Cardiac fibroblast (primary cell): ENCODE results near the gene CELF4.

Source experiments
- DNase-seq, 2 donors: peaks; one replicate each; pipeline versions ENCODE4 v3.0.0 to v3.0.0-alpha.2; 2010; ENCODE audit warnings: low read depth in 2 of 2
- H3K4me3 ChIP-seq, 2 donors: replicated peaks in 1 of 2; 1 replicate in 1 of 2; 2 replicates in 1 of 2; pipeline ENCODE4 v1.5.1; 2011; ENCODE audit warnings: low read depth in 2 of 2, low read length in 2 of 2, mild to moderate bottlenecking in 2 of 2, moderate library complexity in 1 of 2
- TF ChIP-seq, protein P1 (sequence below): IDR thresholded peaks from one replicate; pipeline ENCODE4 v1.5.1; 2011; ENCODE audit warnings: low read depth, mild to moderate bottlenecking, low read length, inconsistent platforms

Gene CELF4

DNA sequence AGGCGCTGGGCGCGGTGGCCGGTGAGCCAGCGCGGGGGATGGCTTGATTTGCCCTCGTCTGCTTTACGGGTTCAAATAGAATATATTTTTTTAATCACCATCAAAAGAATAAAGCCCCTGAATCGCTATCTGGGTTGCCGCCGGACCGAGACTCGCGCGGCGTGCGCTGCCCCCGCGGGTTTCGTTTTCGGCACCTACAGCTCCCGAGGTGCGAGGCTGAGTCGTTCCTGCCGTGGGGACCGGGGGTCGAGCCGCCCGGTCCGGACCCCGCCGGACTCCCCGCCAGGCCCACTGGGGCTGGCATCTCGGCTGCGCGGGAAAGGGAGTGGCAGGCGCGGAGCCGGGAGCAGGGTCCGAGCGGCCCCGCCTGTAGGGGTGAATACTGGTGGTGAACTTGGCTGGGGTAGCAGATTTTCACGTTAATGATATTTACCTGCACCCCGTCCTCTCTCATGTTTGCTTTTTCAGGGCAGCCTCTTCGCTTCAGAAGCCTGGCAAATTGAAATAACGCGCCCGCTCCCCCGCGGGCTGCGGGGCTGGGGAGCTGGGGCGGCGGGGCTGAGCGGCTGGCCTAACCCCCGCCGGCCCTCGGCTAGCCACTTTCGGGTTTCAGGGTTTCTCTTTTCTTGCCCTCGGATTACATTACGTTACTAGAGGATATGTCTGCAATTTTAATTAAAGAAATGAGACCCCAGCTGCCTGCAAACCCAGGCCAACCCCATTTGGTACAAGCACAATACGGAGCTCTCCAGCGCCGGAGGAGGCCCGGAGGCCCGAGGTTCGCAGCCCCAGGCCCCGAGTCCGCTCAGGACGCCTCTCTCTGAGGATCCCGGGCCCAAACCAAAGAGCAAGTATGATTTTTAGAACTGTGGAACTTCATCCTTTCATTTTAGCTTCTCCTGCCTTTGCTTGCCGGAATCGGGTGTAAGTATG lies 1.7 kb upstream of the CELF4 start:
- peak overlapping the region; percentile 38 to 48 for H3K4me3 ChIP-seq
- no peak for DNase-seq
- TF ChIP-seq, protein P1, sequence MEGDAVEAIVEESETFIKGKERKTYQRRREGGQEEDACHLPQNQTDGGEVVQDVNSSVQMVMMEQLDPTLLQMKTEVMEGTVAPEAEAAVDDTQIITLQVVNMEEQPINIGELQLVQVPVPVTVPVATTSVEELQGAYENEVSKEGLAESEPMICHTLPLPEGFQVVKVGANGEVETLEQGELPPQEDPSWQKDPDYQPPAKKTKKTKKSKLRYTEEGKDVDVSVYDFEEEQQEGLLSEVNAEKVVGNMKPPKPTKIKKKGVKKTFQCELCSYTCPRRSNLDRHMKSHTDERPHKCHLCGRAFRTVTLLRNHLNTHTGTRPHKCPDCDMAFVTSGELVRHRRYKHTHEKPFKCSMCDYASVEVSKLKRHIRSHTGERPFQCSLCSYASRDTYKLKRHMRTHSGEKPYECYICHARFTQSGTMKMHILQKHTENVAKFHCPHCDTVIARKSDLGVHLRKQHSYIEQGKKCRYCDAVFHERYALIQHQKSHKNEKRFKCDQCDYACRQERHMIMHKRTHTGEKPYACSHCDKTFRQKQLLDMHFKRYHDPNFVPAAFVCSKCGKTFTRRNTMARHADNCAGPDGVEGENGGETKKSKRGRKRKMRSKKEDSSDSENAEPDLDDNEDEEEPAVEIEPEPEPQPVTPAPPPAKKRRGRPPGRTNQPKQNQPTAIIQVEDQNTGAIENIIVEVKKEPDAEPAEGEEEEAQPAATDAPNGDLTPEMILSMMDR, result no peak

DNA sequence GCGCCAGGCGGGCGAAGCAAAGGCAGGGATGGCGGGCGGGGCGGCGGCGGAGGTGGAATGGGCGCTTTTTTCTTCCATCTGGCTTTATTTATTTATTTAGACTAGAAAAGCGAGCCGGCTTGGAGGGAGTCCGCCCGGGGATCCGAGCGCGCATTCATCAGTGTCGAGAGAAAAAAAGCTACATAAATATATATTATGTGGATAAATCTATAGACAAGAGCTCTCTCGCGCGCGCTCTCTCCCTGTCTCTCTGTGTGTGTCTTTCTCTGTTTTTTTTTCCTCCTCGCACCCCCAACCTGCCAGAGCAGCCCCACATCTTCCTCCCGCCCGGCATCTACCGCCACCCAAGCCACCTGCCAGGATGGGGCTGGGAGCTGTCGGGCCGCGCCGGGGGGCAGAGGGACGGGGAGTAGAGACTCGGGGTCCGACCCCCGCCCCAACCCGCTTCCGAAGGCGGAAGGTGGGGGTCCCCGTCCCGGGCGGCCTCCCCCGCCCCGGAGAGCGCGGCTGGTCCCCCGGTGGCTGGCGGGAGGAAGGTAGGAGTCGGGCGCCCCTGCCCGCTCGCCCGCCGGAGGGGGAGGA lies 972 bp upstream of the CELF4 start:
- TF ChIP-seq, protein P1, result no peak
- peak in 1 of 2 donors; percentile 1 for DNase-seq
- H3K4me3 ChIP-seq, result peak overlapping the region; percentile 38 to 48

DNA sequence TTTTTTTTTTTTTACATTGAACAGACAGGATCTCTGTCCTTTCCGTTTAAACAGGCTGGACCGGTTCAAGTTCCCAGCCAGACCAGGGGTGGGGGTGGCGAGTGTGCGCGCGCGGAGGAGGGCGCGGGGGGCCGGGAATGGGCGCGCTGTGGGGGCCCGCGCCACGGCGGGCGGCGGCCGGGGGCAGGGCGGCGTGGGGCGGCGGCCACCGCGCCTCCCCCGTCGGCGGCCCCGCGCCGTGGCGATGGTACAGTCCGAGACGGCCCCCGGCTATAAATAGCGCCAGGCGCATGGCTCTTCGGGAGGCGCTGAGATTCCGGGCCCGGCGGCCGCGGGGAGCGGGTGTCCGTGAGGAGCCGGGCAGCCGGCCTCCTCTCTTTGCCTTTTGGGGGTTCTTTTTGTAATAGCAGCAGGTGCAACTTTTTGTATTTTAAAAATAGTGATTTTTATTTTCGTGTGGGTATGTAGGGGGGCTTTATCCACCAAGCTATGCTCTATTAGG lies 430 bp upstream of the CELF4 start:
- TF ChIP-seq, protein P1, result no peak
- H3K4me3 ChIP-seq, result peak overlapping the region; percentile 21 to 48
- DNase-seq, result peak; percentile 24 to 65

DNA sequence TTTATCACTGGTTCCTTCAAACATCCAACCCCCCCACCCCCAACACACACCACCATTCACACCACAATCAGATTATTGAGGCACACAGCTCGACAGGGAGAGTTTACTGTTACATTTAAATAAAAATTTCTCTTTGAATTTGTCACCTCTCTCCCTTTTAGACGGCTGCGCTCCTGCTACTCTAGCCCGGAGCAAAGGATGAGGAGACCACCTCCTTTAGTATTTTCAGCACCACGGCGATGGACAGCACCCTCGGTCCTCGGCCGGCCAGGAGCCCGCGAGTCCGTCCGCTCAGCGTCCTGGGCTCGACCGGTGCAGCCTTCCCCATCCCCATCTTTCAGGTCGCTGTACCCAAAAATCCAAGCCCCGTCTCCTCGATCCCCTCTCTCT lies 892 bp downstream of the CELF4 start:
- peak overlapping the region in 1 of 2 donors; percentile 46 for H3K4me3 ChIP-seq
- TF ChIP-seq, protein P1, result no peak
- peak; percentile 35 to 66 for DNase-seq

DNA sequence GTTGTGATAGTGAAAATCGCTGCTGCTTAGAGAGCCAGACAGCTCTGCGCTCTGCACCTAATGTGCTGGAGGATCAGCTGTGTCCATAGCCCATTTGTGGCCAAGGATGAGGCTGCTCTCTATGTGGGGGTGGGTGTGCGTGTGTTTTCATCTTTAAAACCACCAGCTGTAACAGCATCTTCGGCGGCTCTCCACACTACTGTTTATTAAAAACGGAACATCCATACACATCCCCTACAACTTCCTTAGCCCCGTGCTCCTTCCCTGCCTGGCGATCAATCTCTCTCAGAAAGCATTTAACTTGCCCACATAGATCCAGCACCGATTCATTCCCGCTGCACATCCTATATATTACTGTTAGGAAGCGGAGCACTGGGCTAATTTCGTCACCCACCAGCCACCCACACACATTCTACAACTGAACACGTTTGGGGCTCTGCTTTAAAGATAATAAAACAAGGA lies 1.6 kb downstream of the CELF4 start:
- TF ChIP-seq, protein P1, result no peak
- DNase-seq, result no peak
- H3K4me3 ChIP-seq, result no peak overlapping the region

DNA sequence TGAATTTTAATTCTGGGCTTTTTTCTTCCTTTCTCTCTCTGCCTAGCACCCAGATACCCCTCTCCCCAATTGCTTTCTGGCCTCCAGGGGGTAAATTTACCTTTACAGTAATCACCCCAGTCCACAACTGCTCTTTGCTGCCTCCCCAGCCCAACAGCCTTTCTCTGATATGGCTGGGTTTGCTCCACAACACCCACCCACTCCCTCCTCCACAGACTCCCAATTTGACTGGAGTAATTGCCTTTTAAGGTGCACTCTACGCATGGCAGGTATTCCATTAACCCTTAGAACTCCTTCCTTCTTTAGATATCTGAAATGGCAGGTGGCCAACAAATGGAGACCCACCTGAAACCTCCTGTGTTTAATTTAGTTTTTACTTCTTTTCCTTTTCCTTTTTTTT lies 3.6 kb downstream of the CELF4 start:
- DNase-seq, result no peak

More for the DNA sequence above, 3.6 kb downstream of the CELF4 start:
- TF ChIP-seq, protein P1, result no peak
- no peak overlapping the region for H3K4me3 ChIP-seq
